HCT116 (cell line): ENCODE measurements around the gene ACTR3C. TPM values are rescaled to one million over a fixed set of nuclear protein-coding genes. Genes with fewer than 3 reads are reported as not detected.
A peak's percentile ranks its signal among the peaks of the same experiment; 100 is the strongest.

Experiments
- ATAC-seq: fragments of 200-7000 bp; cut with Tn5 transposase; 2 replicates; pipeline ENCODE4 v1.9.1; 2020; ENCODE audit warnings: mild to moderate bottlenecking, moderate library complexity
- BruUV-seq: library from RNA; stranded (reverse); fragments of 400-500 nt; replicated peaks from 2 replicates; lab custom pipeline; 2021; lab: Mats Ljungman, UMichigan
- CTCF ChIA-PET: fragments of 300-600 bp; sonication (Branson Sonifier 250); formaldehyde crosslinking; loops from one replicate; lab custom pipeline; 2021; ENCODE audit warnings: antibody characterized with exemption; lab: Charles Lee
- POLR2A ChIA-PET: fragments of 300-600, 350-600 bp; sonication (Branson Sonifier 250); formaldehyde crosslinking; loops from one replicate; lab custom pipeline; 2021; ENCODE audit warnings: antibody characterized with exemption; lab: Charles Lee
- RAD21 ChIA-PET, 2 experiments: fragments of 300-600 bp; sonication (Branson Sonifier 250); formaldehyde crosslinking; loops; one replicate each; lab custom pipeline; 2023; ENCODE audit warnings: low total read pairs in 2 of 2; ENCODE audit not compliant: uncharacterized antibody in 2 of 2, unreplicated experiment in 2 of 2, low non-redundant PET in 1 of 2; lab: Charles Lee
- DNase-seq: peaks from one replicate; pipeline ENCODE4 v3.0.0-alpha.2; 2010; ENCODE audit warnings: low read depth, low spot score
- H2AFZ ChIP-seq: fragments of 200-600 bp; shearing (Covaris generic), sonication (generic); 2 replicates; pipeline ENCODE4 v1.6.1; 2017; ENCODE audit warnings: low read depth, mixed run types, mixed read lengths, antibody characterized with exemption, low read length; ENCODE audit not compliant: poor library complexity, severe bottlenecking
- H3K27ac ChIP-seq: 2 replicates; pipeline ENCODE4 v1.5.1; 2012; ENCODE audit warnings: low read depth, low read length
- H3K27me3 ChIP-seq: fragments of 200-600 bp; sonication (generic); 2 replicates; pipeline ENCODE4 v1.6.1; 2016; ENCODE audit warnings: mixed run types, low read length, mixed read lengths; ENCODE audit not compliant: insufficient read depth
- H3K36me3 ChIP-seq, 2 experiments: fragments of 200-500 bp in 1 of 2; fragments of 200-600 bp in 1 of 2; sonication (Bioruptor generic) in 1 of 2; sonication (generic) in 1 of 2; 2 replicates each; pipeline versions ENCODE4 v1.5.1 to v1.6.1; 2014 to 2016; ENCODE audit warnings: low read length in 2 of 2, inconsistent platforms in 1 of 2, mixed read lengths in 1 of 2, mixed run types in 1 of 2; ENCODE audit not compliant: insufficient read depth in 2 of 2, control insufficient read depth in 1 of 2
- H3K4me1 ChIP-seq, 2 experiments: fragments of 200-600 bp in 1 of 2; sonication (generic) in 1 of 2; 2 replicates each; pipeline versions ENCODE4 v1.5.1 to v1.6.1; 2012 to 2017; ENCODE audit warnings: low read length in 2 of 2, inconsistent platforms in 1 of 2, mild to moderate bottlenecking in 1 of 2, mixed read lengths in 1 of 2, mixed run types in 1 of 2, moderate library complexity in 1 of 2; ENCODE audit not compliant: insufficient read depth in 2 of 2, control insufficient read depth in 1 of 2
- H3K4me2 ChIP-seq: fragments of 200-600 bp; sonication (generic); 2 replicates; pipeline ENCODE4 v1.6.1; 2017; ENCODE audit warnings: mixed run types, low read length, mixed read lengths
- H3K4me3 ChIP-seq, 2 experiments: fragments of 200-600 bp in 1 of 2; sonication (generic) in 1 of 2; replicated peaks in 1 of 2; 2 replicates each; pipeline ENCODE4 v1.5.1; 2011 to 2016; ENCODE audit warnings: low read length in 2 of 2, control low read depth in 1 of 2, low read depth in 1 of 2, mild to moderate bottlenecking in 1 of 2, mixed read lengths in 1 of 2, mixed run types in 1 of 2
- H3K79me2 ChIP-seq: fragments of 200-600 bp; sonication (generic); 2 replicates; pipeline ENCODE4 v1.6.1; 2017; ENCODE audit warnings: mild to moderate bottlenecking, mixed run types, low read length, moderate library complexity, mixed read lengths; ENCODE audit not compliant: insufficient read depth
- H3K9ac ChIP-seq: fragments of 200-600 bp; sonication (generic); 2 replicates; pipeline ENCODE4 v1.6.1; 2016; ENCODE audit warnings: low read length, mixed read lengths
- H3K9me2 ChIP-seq: fragments of 200-600 bp; sonication (generic), shearing (Covaris generic); 2 replicates; pipeline ENCODE4 v1.6.1; 2017; ENCODE audit warnings: mixed run types, mild to moderate bottlenecking, moderate library complexity; ENCODE audit not compliant: insufficient read depth
- H3K9me3 ChIP-seq, 2 experiments: fragments of 200-500 bp in 1 of 2; fragments of 200-600 bp in 1 of 2; sonication (Bioruptor generic) in 1 of 2; sonication (generic) in 1 of 2; 2 replicates each; pipeline ENCODE4 v1.6.1; 2014 to 2017; ENCODE audit warnings: low read length in 2 of 2, mixed read lengths in 2 of 2, inconsistent platforms in 1 of 2, low read depth in 1 of 2, mild to moderate bottlenecking in 1 of 2, mixed run types in 1 of 2, moderate library complexity in 1 of 2; ENCODE audit not compliant: control insufficient read depth in 1 of 2, insufficient read depth in 1 of 2
- H4K20me1 ChIP-seq: fragments of 200-600 bp; sonication (generic), shearing (Covaris generic); 2 replicates; pipeline ENCODE4 v1.6.1; 2017; ENCODE audit warnings: mixed run types, mild to moderate bottlenecking, moderate library complexity; ENCODE audit not compliant: insufficient read depth
- ATF3 ChIP-seq: IDR thresholded peaks from 2 replicates; pipeline ENCODE4 v1.6.1; 2012
- CBX3 ChIP-seq: IDR thresholded peaks from 2 replicates; pipeline ENCODE4 v1.6.1; 2012; ENCODE audit warnings: low read depth
- CEBPB ChIP-seq: IDR thresholded peaks from 2 replicates; pipeline ENCODE4 v1.6.1; 2012; ENCODE audit warnings: low read depth
- ELF1 ChIP-seq: IDR thresholded peaks from 2 replicates; pipeline ENCODE4 v1.6.1; 2012; ENCODE audit warnings: low read depth, borderline replicate concordance
- EZH2 ChIP-seq: fragments of 200-600 bp; sonication (generic); IDR thresholded peaks from 2 replicates; pipeline ENCODE4 v1.6.1; 2017; ENCODE audit warnings: antibody characterized with exemption, mixed run types
- FOSL1 ChIP-seq: IDR thresholded peaks from 2 replicates; pipeline ENCODE4 v1.6.1; 2012; ENCODE audit warnings: low read depth
- JUND ChIP-seq: IDR thresholded peaks from 2 replicates; pipeline ENCODE4 v1.6.1; 2012
- MAX ChIP-seq: IDR thresholded peaks from 2 replicates; pipeline ENCODE4 v1.6.1; 2012
- POLR2A ChIP-seq: IDR thresholded peaks from 2 replicates; pipeline ENCODE4 v1.7.0; 2011; ENCODE audit warnings: borderline replicate concordance; ENCODE audit not compliant: insufficient read depth, insufficient read length; ENCODE audit errors: extremely low read depth
- POLR2AphosphoS5 ChIP-seq: IDR thresholded peaks from 2 replicates; pipeline ENCODE4 v1.6.1; 2011; ENCODE audit warnings: mild to moderate bottlenecking, low read depth, low read length, moderate library complexity
- RAD21 ChIP-seq: IDR thresholded peaks from 2 replicates; pipeline ENCODE4 v1.6.1; 2012; ENCODE audit warnings: low read depth, mild to moderate bottlenecking
- REST ChIP-seq: IDR thresholded peaks from 2 replicates; pipeline ENCODE4 v1.6.1; 2012; ENCODE audit warnings: low read depth
- SIN3A ChIP-seq: IDR thresholded peaks from 2 replicates; pipeline ENCODE4 v1.6.1; 2012; ENCODE audit warnings: low read depth
- SP1 ChIP-seq: IDR thresholded peaks from 2 replicates; pipeline ENCODE4 v1.6.1; 2012; ENCODE audit warnings: low read depth
- SRF ChIP-seq: IDR thresholded peaks from 2 replicates; pipeline ENCODE4 v1.6.1; 2012; ENCODE audit warnings: low read depth
- TCF7L2 ChIP-seq: IDR thresholded peaks from 2 replicates; pipeline ENCODE4 v1.7.0; 2011; ENCODE audit warnings: borderline replicate concordance, inconsistent platforms; ENCODE audit not compliant: insufficient read depth, insufficient read length; ENCODE audit errors: extremely low read depth
- YY1 ChIP-seq: IDR thresholded peaks from 2 replicates; pipeline ENCODE4 v1.6.1; 2011; ENCODE audit warnings: low read length, low read depth, moderate library complexity, mild to moderate bottlenecking; ENCODE audit not compliant: insufficient replicate concordance; ENCODE audit errors: extremely low read depth
- ZNF274 ChIP-seq: fragments of 200-500 bp; sonication (Bioruptor generic); IDR thresholded peaks from 2 replicates; pipeline ENCODE4 v1.6.1; 2014; ENCODE audit warnings: mild to moderate bottlenecking, low read depth, low read length, inconsistent platforms
- intact Hi-C: fragments of 100-400 bp; cut with micrococcal nuclease; formaldehyde crosslinking; loops from 2 replicates; pipeline ENCODE4 v1.10.0; 2022
- total RNA-seq: library from RNA; stranded (reverse); gene quantifications from one replicate; pipeline ENCODE4 v1.2.1, GENCODE V29; 2021; ENCODE audit not compliant: unreplicated experiment

The ACTR3C gene
- total RNA-seq, 1 experiment from 2014 or later = 2.0 TPM

GRCh38 chr7:150313367-150313809 is 10.0 kb downstream of the ACTR3C start:
- H4K20me1 ChIP-seq = no peaks in the 10 kb centered on the region
- no peak overlapping the region for H3K4me3 ChIP-seq
- intact Hi-C loops = no loop called here
- no peaks in the 10 kb centered on the region for H3K79me2 ChIP-seq
- RAD21 ChIA-PET = no interaction called here
- no peaks in the 10 kb centered on the region for H3K9me2 ChIP-seq
- POLR2A ChIA-PET = no interaction called here
- no peaks in the 10 kb centered on the region for H3K36me3 ChIP-seq
- H3K9me3 ChIP-seq = no peaks in the 10 kb centered on the region
- CTCF ChIA-PET = no interaction called here
- H3K27ac ChIP-seq = no peak overlapping the region
- no peak overlapping the region for H2AFZ ChIP-seq
- ATAC-seq = no peak
- H3K27me3 ChIP-seq = no peaks in the 10 kb centered on the region
- TF ChIP-seq FOSL1 (no peak), SIN3A (no peak), JUND (no peak), YY1 (no peak), REST (no peak), ZNF274 (no peak), CEBPB (no peak), MAX (no peak), CBX3 (no peak), EZH2 (no peak), SP1 (no peak), ATF3 (no peak), SRF (no peak), TCF7L2 (no peak), POLR2AphosphoS5 (no peak), RAD21 (no peak), POLR2A (no peak), ELF1 (no peak)
- H3K9ac ChIP-seq = no peak overlapping the region
- peaks cover 0 to 23% of the 10 kb centered on the region in 2 experiments; a peak in 3 of 4 replicates for H3K4me1 ChIP-seq
- peak overlapping the region; percentile 44; the same call in 1 of the 2 replicates for H3K4me2 ChIP-seq
- DNase-seq = no peak
- no TSS peak for BruUV-seq
